T-helper 17 cell (primary cell): ENCODE data around the gene TMEM164. TPM values are rescaled to one million over a fixed set of nuclear protein-coding genes. Genes with fewer than 3 reads are reported as not detected.

ENCODE experiments used
- ATAC-seq: fragments of 150-1000 bp; cut with Tn5 transposase; 2 replicates; pipeline ENCODE4 v1.10.0; 2021; ENCODE audit warnings: mild to moderate bottlenecking, moderate library complexity
- DNase-seq, 3 donors: peaks; one replicate each; pipeline versions ENCODE4 v3.0.0 to v3.0.0-alpha.2; 2020 to 2021
- H3K9me3 ChIP-seq: one replicate; pipeline ENCODE4 v1.7.0; 2013; ENCODE audit warnings: low read length, mild to moderate bottlenecking; ENCODE audit not compliant: control insufficient read depth, poor library complexity, severe bottlenecking
- H3K27ac Mint-ChIP-seq: one replicate; pipeline ENCODE4 v1.8.0; 2022; ENCODE audit warnings: mild to moderate bottlenecking, moderate library complexity, mixed read lengths
- H3K27me3 Mint-ChIP-seq: one replicate; pipeline ENCODE4 v1.8.0; 2022; ENCODE audit warnings: mixed read lengths
- H3K36me3 Mint-ChIP-seq: one replicate; pipeline ENCODE4 v1.8.0; 2022; ENCODE audit warnings: low read depth, mixed read lengths
- H3K4me1 Mint-ChIP-seq: one replicate; pipeline ENCODE4 v1.8.0; 2022; ENCODE audit warnings: mild to moderate bottlenecking, mixed read lengths
- H3K4me3 Mint-ChIP-seq: one replicate; pipeline ENCODE4 v1.8.0; 2022; ENCODE audit warnings: mild to moderate bottlenecking, moderate library complexity, mixed read lengths
- total RNA-seq, 4 donors: library from RNA in 2 of 4; stranded (reverse) in 2 of 4; gene quantifications; one replicate each; pipeline ENCODE4 v1.2.3 and lab custom pipeline; 2022 to 2026

The TMEM164 gene
- total RNA-seq, 2 donors from 2014 or later: 15.1 to 32.7 TPM

- ATAC-seq: no peak
- no peak overlapping the region for H3K4me3 Mint-ChIP-seq
- H3K4me1 Mint-ChIP-seq: peaks cover 3% of the 10 kb centered on the region
- peaks cover 3% of the 10 kb centered on the region for H3K36me3 Mint-ChIP-seq
- H3K27ac Mint-ChIP-seq: no peak overlapping the region
- H3K9me3 ChIP-seq: no peaks in the 10 kb centered on the region
- no peak for DNase-seq
- H3K27me3 Mint-ChIP-seq: no peaks in the 10 kb centered on the region
Measured at GRCh38 chrX:110168585-110168984, 165.7 kb downstream of the TMEM164 start.

GRCh38 chrX:110170029-110170428, 167.1 kb downstream of the TMEM164 start:
- ATAC-seq (no peak), DNase-seq (no peak)
- Mint-ChIP-seq H3K27me3 (no peaks in the 10 kb centered on the region), H3K27ac (no peak overlapping the region), H3K4me1 (peaks cover 4% of the 10 kb centered on the region), H3K4me3 (no peak overlapping the region), H3K36me3 (peaks cover 3% of the 10 kb centered on the region)
- H3K9me3 ChIP-seq: no peaks in the 10 kb centered on the region

- Mint-ChIP-seq H3K4me1 (peaks cover 4% of the 10 kb centered on the region), H3K36me3 (peaks cover 3% of the 10 kb centered on the region), H3K27ac (no peak overlapping the region), H3K4me3 (no peak overlapping the region), H3K27me3 (no peaks in the 10 kb centered on the region)
- no peaks in the 10 kb centered on the region for H3K9me3 ChIP-seq
- no peak for DNase-seq
- no peak for ATAC-seq
Measured at GRCh38 chrX:110171442-110171841, 168.5 kb downstream of the TMEM164 start.

GRCh38 chrX:110172215-110172614, 169.3 kb downstream of the TMEM164 start:
- Mint-ChIP-seq H3K4me3 (no peak overlapping the region), H3K4me1 (peaks cover 4% of the 10 kb centered on the region), H3K27me3 (no peaks in the 10 kb centered on the region), H3K27ac (peak overlapping the region; percentile 56), H3K36me3 (peaks cover 3% of the 10 kb centered on the region)
- DNase-seq (no peak), ATAC-seq (peak; percentile 73)
- no peaks in the 10 kb centered on the region for H3K9me3 ChIP-seq

- H3K27me3 Mint-ChIP-seq: no peaks in the 10 kb centered on the region
- H3K4me1 Mint-ChIP-seq: peaks cover 4% of the 10 kb centered on the region
- ATAC-seq (no peak), DNase-seq (no peak)
- H3K36me3 Mint-ChIP-seq: peaks cover 3% of the 10 kb centered on the region
- H3K27ac Mint-ChIP-seq: peak overlapping the region; percentile 56
- H3K4me3 Mint-ChIP-seq: no peak overlapping the region
- H3K9me3 ChIP-seq: no peaks in the 10 kb centered on the region
Measured at GRCh38 chrX:110173192-110174175, 170.6 kb downstream of the TMEM164 start.

GRCh38 chrX:110175146-110175545, 172.2 kb downstream of the TMEM164 start:
- Mint-ChIP-seq H3K4me3 (no peak overlapping the region), H3K36me3 (no peaks in the 10 kb centered on the region), H3K4me1 (peaks cover 9% of the 10 kb centered on the region), H3K27me3 (no peaks in the 10 kb centered on the region), H3K27ac (no peak overlapping the region)
- DNase-seq: no peak
- no peak for ATAC-seq
- no peaks in the 10 kb centered on the region for H3K9me3 ChIP-seq

- Mint-ChIP-seq H3K36me3 (no peaks in the 10 kb centered on the region), H3K4me3 (no peak overlapping the region), H3K27me3 (no peaks in the 10 kb centered on the region), H3K27ac (no peak overlapping the region), H3K4me1 (peaks cover 9% of the 10 kb centered on the region)
- DNase-seq: no peak
- no peak for ATAC-seq
- H3K9me3 ChIP-seq: no peaks in the 10 kb centered on the region
Measured at GRCh38 chrX:110175696-110176095, 172.8 kb downstream of the TMEM164 start.

GRCh38 chrX:110178179-110178865, 175.4 kb downstream of the TMEM164 start:
- H3K9me3 ChIP-seq: no peaks in the 10 kb centered on the region
- H3K27ac Mint-ChIP-seq: peak overlapping the region; percentile 43
- ATAC-seq: no peak
- H3K4me1 Mint-ChIP-seq: peaks cover 7% of the 10 kb centered on the region
- DNase-seq: no peak
- no peaks in the 10 kb centered on the region for H3K27me3 Mint-ChIP-seq
- no peaks in the 10 kb centered on the region for H3K36me3 Mint-ChIP-seq
- no peak overlapping the region for H3K4me3 Mint-ChIP-seq

- H3K27ac Mint-ChIP-seq: peak overlapping the region; percentile 27
- H3K9me3 ChIP-seq: no peaks in the 10 kb centered on the region
- H3K4me3 Mint-ChIP-seq: no peak overlapping the region
- DNase-seq: no peak
- no peak for ATAC-seq
- H3K4me1 Mint-ChIP-seq: peaks cover 5% of the 10 kb centered on the region
- H3K27me3 Mint-ChIP-seq: no peaks in the 10 kb centered on the region
- H3K36me3 Mint-ChIP-seq: no peaks in the 10 kb centered on the region
Measured at GRCh38 chrX:110180176-110180927, 177.4 kb downstream of the TMEM164 start.

GRCh38 chrX:110180928-110181310, 178.0 kb downstream of the TMEM164 start:
- Mint-ChIP-seq H3K27me3 (no peaks in the 10 kb centered on the region), H3K4me1 (peaks cover 5% of the 10 kb centered on the region), H3K4me3 (no peak overlapping the region), H3K27ac (peak overlapping the region; percentile 27), H3K36me3 (no peaks in the 10 kb centered on the region)
- no peak for ATAC-seq
- no peaks in the 10 kb centered on the region for H3K9me3 ChIP-seq
- DNase-seq: no peak

GRCh38 chrX:110181459-110182137, 178.7 kb downstream of the TMEM164 start:
- DNase-seq (no peak), ATAC-seq (no peak)
- Mint-ChIP-seq H3K36me3 (no peaks in the 10 kb centered on the region), H3K4me1 (peaks cover 5% of the 10 kb centered on the region), H3K4me3 (peak overlapping the region; percentile 12), H3K27ac (peak overlapping the region; percentile 69), H3K27me3 (no peaks in the 10 kb centered on the region)
- no peaks in the 10 kb centered on the region for H3K9me3 ChIP-seq

- no peaks in the 10 kb centered on the region for H3K9me3 ChIP-seq
- H3K4me3 Mint-ChIP-seq: no peak overlapping the region
- peak overlapping the region; percentile 69 for H3K27ac Mint-ChIP-seq
- ATAC-seq (no peak), DNase-seq (no peak)
- no peaks in the 10 kb centered on the region for H3K36me3 Mint-ChIP-seq
- peaks cover 5% of the 10 kb centered on the region for H3K4me1 Mint-ChIP-seq
- no peaks in the 10 kb centered on the region for H3K27me3 Mint-ChIP-seq
Measured at GRCh38 chrX:110182362-110182761, 179.4 kb downstream of the TMEM164 start.
